HCT116 (cell line): ENCODE data around the gene MYL4. TPM values are rescaled to one million over a fixed set of nuclear protein-coding genes. Genes with fewer than 3 reads are reported as not detected.

ENCODE experiments used
- ATAC-seq: fragments of 200-7000 bp; cut with Tn5 transposase; 2 replicates; pipeline ENCODE4 v1.9.1; 2020; ENCODE audit warnings: mild to moderate bottlenecking, moderate library complexity
- BruUV-seq: library from RNA; stranded (reverse); fragments of 400-500 nt; replicated peaks from 2 replicates; lab custom pipeline; 2021; lab: Mats Ljungman, UMichigan
- CTCF ChIA-PET: fragments of 300-600 bp; sonication (Branson Sonifier 250); formaldehyde crosslinking; loops from one replicate; lab custom pipeline; 2021; ENCODE audit warnings: antibody characterized with exemption; lab: Charles Lee
- POLR2A ChIA-PET: fragments of 300-600, 350-600 bp; sonication (Branson Sonifier 250); formaldehyde crosslinking; loops from one replicate; lab custom pipeline; 2021; ENCODE audit warnings: antibody characterized with exemption; lab: Charles Lee
- RAD21 ChIA-PET, 2 experiments: fragments of 300-600 bp; sonication (Branson Sonifier 250); formaldehyde crosslinking; loops; one replicate each; lab custom pipeline; 2023; ENCODE audit warnings: low total read pairs in 2 of 2; ENCODE audit not compliant: uncharacterized antibody in 2 of 2, unreplicated experiment in 2 of 2, low non-redundant PET in 1 of 2; lab: Charles Lee
- DNase-seq: peaks from one replicate; pipeline ENCODE4 v3.0.0-alpha.2; 2010; ENCODE audit warnings: low read depth, low spot score
- H2AFZ ChIP-seq: fragments of 200-600 bp; shearing (Covaris generic), sonication (generic); 2 replicates; pipeline ENCODE4 v1.6.1; 2017; ENCODE audit warnings: low read depth, mixed run types, mixed read lengths, antibody characterized with exemption, low read length; ENCODE audit not compliant: poor library complexity, severe bottlenecking
- H3K27ac ChIP-seq: 2 replicates; pipeline ENCODE4 v1.5.1; 2012; ENCODE audit warnings: low read depth, low read length
- H3K27me3 ChIP-seq: fragments of 200-600 bp; sonication (generic); 2 replicates; pipeline ENCODE4 v1.6.1; 2016; ENCODE audit warnings: mixed run types, low read length, mixed read lengths; ENCODE audit not compliant: insufficient read depth
- H3K36me3 ChIP-seq, 2 experiments: fragments of 200-500 bp in 1 of 2; fragments of 200-600 bp in 1 of 2; sonication (Bioruptor generic) in 1 of 2; sonication (generic) in 1 of 2; 2 replicates each; pipeline versions ENCODE4 v1.5.1 to v1.6.1; 2014 to 2016; ENCODE audit warnings: low read length in 2 of 2, inconsistent platforms in 1 of 2, mixed read lengths in 1 of 2, mixed run types in 1 of 2; ENCODE audit not compliant: insufficient read depth in 2 of 2, control insufficient read depth in 1 of 2
- H3K4me1 ChIP-seq, 2 experiments: fragments of 200-600 bp in 1 of 2; sonication (generic) in 1 of 2; 2 replicates each; pipeline versions ENCODE4 v1.5.1 to v1.6.1; 2012 to 2017; ENCODE audit warnings: low read length in 2 of 2, inconsistent platforms in 1 of 2, mild to moderate bottlenecking in 1 of 2, mixed read lengths in 1 of 2, mixed run types in 1 of 2, moderate library complexity in 1 of 2; ENCODE audit not compliant: insufficient read depth in 2 of 2, control insufficient read depth in 1 of 2
- H3K4me2 ChIP-seq: fragments of 200-600 bp; sonication (generic); 2 replicates; pipeline ENCODE4 v1.6.1; 2017; ENCODE audit warnings: mixed run types, low read length, mixed read lengths
- H3K4me3 ChIP-seq, 2 experiments: fragments of 200-600 bp in 1 of 2; sonication (generic) in 1 of 2; replicated peaks in 1 of 2; 2 replicates each; pipeline ENCODE4 v1.5.1; 2011 to 2016; ENCODE audit warnings: low read length in 2 of 2, control low read depth in 1 of 2, low read depth in 1 of 2, mild to moderate bottlenecking in 1 of 2, mixed read lengths in 1 of 2, mixed run types in 1 of 2
- H3K79me2 ChIP-seq: fragments of 200-600 bp; sonication (generic); 2 replicates; pipeline ENCODE4 v1.6.1; 2017; ENCODE audit warnings: mild to moderate bottlenecking, mixed run types, low read length, moderate library complexity, mixed read lengths; ENCODE audit not compliant: insufficient read depth
- H3K9ac ChIP-seq: fragments of 200-600 bp; sonication (generic); 2 replicates; pipeline ENCODE4 v1.6.1; 2016; ENCODE audit warnings: low read length, mixed read lengths
- H3K9me2 ChIP-seq: fragments of 200-600 bp; sonication (generic), shearing (Covaris generic); 2 replicates; pipeline ENCODE4 v1.6.1; 2017; ENCODE audit warnings: mixed run types, mild to moderate bottlenecking, moderate library complexity; ENCODE audit not compliant: insufficient read depth
- H3K9me3 ChIP-seq, 2 experiments: fragments of 200-500 bp in 1 of 2; fragments of 200-600 bp in 1 of 2; sonication (Bioruptor generic) in 1 of 2; sonication (generic) in 1 of 2; 2 replicates each; pipeline ENCODE4 v1.6.1; 2014 to 2017; ENCODE audit warnings: low read length in 2 of 2, mixed read lengths in 2 of 2, inconsistent platforms in 1 of 2, low read depth in 1 of 2, mild to moderate bottlenecking in 1 of 2, mixed run types in 1 of 2, moderate library complexity in 1 of 2; ENCODE audit not compliant: control insufficient read depth in 1 of 2, insufficient read depth in 1 of 2
- H4K20me1 ChIP-seq: fragments of 200-600 bp; sonication (generic), shearing (Covaris generic); 2 replicates; pipeline ENCODE4 v1.6.1; 2017; ENCODE audit warnings: mixed run types, mild to moderate bottlenecking, moderate library complexity; ENCODE audit not compliant: insufficient read depth
- EGR1 ChIP-seq: IDR thresholded peaks from 2 replicates; pipeline ENCODE4 v1.6.1; 2012; ENCODE audit warnings: low read depth
- EZH2 ChIP-seq: fragments of 200-600 bp; sonication (generic); IDR thresholded peaks from 2 replicates; pipeline ENCODE4 v1.6.1; 2017; ENCODE audit warnings: antibody characterized with exemption, mixed run types
- EZH2phosphoT487 ChIP-seq: fragments of 200-600 bp; IDR thresholded peaks from 2 replicates; pipeline ENCODE4 v1.6.1; 2018; ENCODE audit warnings: antibody characterized with exemption, borderline replicate concordance
- JUND ChIP-seq: IDR thresholded peaks from 2 replicates; pipeline ENCODE4 v1.6.1; 2012
- SP1 ChIP-seq: IDR thresholded peaks from 2 replicates; pipeline ENCODE4 v1.6.1; 2012; ENCODE audit warnings: low read depth
- SRF ChIP-seq: IDR thresholded peaks from 2 replicates; pipeline ENCODE4 v1.6.1; 2012; ENCODE audit warnings: low read depth
- TCF7L2 ChIP-seq: IDR thresholded peaks from 2 replicates; pipeline ENCODE4 v1.7.0; 2011; ENCODE audit warnings: borderline replicate concordance, inconsistent platforms; ENCODE audit not compliant: insufficient read depth, insufficient read length; ENCODE audit errors: extremely low read depth
- YY1 ChIP-seq: IDR thresholded peaks from 2 replicates; pipeline ENCODE4 v1.6.1; 2011; ENCODE audit warnings: low read length, low read depth, moderate library complexity, mild to moderate bottlenecking; ENCODE audit not compliant: insufficient replicate concordance; ENCODE audit errors: extremely low read depth
- ZFX ChIP-seq: fragments of 450-650 bp; IDR thresholded peaks from 2 replicates; pipeline ENCODE4 v1.6.1; 2017
- ZNF274 ChIP-seq: fragments of 200-500 bp; sonication (Bioruptor generic); IDR thresholded peaks from 2 replicates; pipeline ENCODE4 v1.6.1; 2014; ENCODE audit warnings: mild to moderate bottlenecking, low read depth, low read length, inconsistent platforms
- intact Hi-C: fragments of 100-400 bp; cut with micrococcal nuclease; formaldehyde crosslinking; loops from 2 replicates; pipeline ENCODE4 v1.10.0; 2022
- total RNA-seq: library from RNA; stranded (reverse); gene quantifications from one replicate; pipeline ENCODE4 v1.2.1, GENCODE V29; 2021; ENCODE audit not compliant: unreplicated experiment
- TF ChIP-seq, protein P1 (sequence below): IDR thresholded peaks from 2 replicates; pipeline ENCODE4 v1.6.1; 2012
- TF ChIP-seq, protein P2 (sequence below): IDR thresholded peaks from 2 replicates; pipeline ENCODE4 v1.6.1; 2011; ENCODE audit warnings: mild to moderate bottlenecking, low read length, moderate library complexity; ENCODE audit not compliant: insufficient replicate concordance; ENCODE audit errors: extremely low read depth
- TF ChIP-seq, protein P3 (sequence below): IDR thresholded peaks from 2 replicates; pipeline ENCODE4 v1.6.1; 2012

MYL4 gene
- total RNA-seq, 1 experiment from 2014 or later: 0.32 TPM

DNA sequence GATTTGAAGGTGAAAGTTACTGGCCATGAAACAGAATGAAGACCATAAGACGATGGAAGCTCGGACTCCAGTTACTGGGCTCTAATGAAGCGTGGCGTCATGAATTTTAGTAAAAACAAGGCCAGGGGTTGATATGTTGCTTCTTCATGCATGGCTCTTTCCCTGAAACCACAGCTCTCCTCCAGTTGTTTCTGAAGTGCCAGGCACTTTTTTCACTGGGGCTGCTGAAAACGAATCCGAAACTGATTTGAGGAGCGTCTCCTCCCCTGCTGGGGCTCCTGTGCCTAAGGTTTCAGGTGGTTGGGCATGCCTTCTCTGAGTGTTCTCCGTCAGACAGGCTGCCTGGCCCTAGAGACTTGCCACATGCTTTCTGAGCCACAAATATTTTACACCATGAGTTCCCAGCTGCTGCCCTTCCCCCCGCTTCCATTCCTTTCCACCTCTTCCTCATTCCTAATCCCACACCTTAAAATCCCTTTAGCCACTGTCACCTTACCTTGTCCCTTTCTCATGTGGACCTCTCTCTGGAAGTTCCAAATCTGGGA, 3.7 kb upstream of the MYL4 start:
- peak; percentile 58 for ATAC-seq
- Histone ChIP-seq H3K9ac (no peak overlapping the region), H3K27ac (no peak overlapping the region), H3K36me3 (no peaks in the 10 kb centered on the region), H2AFZ (peak overlapping the region; percentile 40), H3K27me3 (no peaks in the 10 kb centered on the region), H3K4me2 (peak overlapping the region; percentile 12), H4K20me1 (no peaks in the 10 kb centered on the region), H3K9me2 (no peaks in the 10 kb centered on the region), H3K4me3 (no peak overlapping the region), H3K9me3 (no peaks in the 10 kb centered on the region), H3K79me2 (no peaks in the 10 kb centered on the region), H3K4me1 (peaks cover 9 to 16% of the 10 kb centered on the region in 2 experiments)
- ChIA-PET RAD21 (no interaction called here), CTCF (no interaction called here), POLR2A (no interaction called here)
- intact Hi-C loops: no loop called here
- no TSS peak for BruUV-seq
- TF ChIP-seq SP1: peak; percentile 23; the same call in 1 of the 2 replicates
- TF ChIP-seq, protein P1, sequence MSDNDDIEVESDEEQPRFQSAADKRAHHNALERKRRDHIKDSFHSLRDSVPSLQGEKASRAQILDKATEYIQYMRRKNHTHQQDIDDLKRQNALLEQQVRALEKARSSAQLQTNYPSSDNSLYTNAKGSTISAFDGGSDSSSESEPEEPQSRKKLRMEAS: peak; percentile 67
- no peak for TF ChIP-seq ZFX
- DNase-seq: no peak

DNA sequence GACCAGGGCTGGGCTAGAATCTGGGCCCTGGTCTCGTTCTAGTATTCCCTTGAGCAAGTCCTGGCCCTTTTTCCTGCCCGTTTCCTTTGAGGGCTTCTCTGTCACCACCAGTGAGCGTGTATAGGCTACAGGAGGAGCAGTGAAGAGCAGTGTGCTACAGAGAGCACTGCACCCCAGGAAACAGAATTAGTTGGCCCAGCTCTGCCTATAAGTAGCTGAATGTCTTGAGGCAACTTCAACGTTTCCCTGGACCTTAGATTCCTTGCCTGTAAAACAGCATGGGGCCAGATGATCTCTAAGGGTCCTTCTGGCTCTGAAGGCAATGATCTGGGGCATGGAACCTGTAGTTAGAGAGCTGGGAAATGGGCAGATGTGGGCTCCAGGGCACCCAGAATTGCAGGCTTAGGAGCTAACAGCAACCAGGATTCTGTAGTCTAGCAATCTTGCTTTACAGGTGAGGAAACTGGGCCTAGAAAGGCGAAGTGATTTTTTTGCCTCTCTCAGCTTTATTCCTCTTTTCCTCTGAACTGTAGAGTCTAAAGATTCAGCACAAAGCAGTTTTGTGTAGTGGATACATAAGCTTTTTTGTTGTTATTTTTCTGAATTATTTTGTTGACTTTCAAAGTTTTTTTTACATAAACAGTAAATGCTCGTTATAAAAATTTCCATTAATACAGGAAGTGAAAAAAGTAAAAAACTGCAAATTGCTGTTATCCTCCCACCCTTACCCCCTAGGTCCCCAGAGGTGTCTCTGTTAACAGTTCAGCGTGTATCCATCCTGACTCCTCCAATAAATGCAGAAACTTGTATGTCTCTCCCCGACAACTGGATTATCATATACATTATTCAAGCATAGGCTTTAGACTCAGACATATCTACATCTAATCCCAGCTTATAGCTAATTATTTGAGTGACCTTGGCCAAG, 1.7 kb upstream of the MYL4 start:
- Histone ChIP-seq H3K4me3 (no peak overlapping the region), H3K4me2 (no peak overlapping the region), H3K9ac (no peak overlapping the region), H3K4me1 (peaks cover 9 to 16% of the 10 kb centered on the region in 2 experiments), H2AFZ (no peak overlapping the region), H3K9me3 (no peaks in the 10 kb centered on the region), H3K79me2 (no peaks in the 10 kb centered on the region), H3K27me3 (no peaks in the 10 kb centered on the region), H3K36me3 (no peaks in the 10 kb centered on the region), H3K9me2 (no peaks in the 10 kb centered on the region), H3K27ac (no peak overlapping the region), H4K20me1 (no peaks in the 10 kb centered on the region)
- DNase-seq: no peak
- ATAC-seq: no peak
- BruUV-seq: no TSS peak
- CTCF ChIA-PET: no interaction called here
- RAD21 ChIA-PET: no interaction called here
- POLR2A ChIA-PET: no interaction called here
- intact Hi-C loops: no loop called here
- TF ChIP-seq SRF (no peak), ZNF274 (no peak), TCF7L2 (no peak), EGR1 (no peak), ZFX (no peak; the same call in 1 of the 2 replicates), YY1 (no peak), SP1 (no peak), JUND (no peak), EZH2 (no peak), EZH2phosphoT487 (no peak)
- TF ChIP-seq, protein P2, sequence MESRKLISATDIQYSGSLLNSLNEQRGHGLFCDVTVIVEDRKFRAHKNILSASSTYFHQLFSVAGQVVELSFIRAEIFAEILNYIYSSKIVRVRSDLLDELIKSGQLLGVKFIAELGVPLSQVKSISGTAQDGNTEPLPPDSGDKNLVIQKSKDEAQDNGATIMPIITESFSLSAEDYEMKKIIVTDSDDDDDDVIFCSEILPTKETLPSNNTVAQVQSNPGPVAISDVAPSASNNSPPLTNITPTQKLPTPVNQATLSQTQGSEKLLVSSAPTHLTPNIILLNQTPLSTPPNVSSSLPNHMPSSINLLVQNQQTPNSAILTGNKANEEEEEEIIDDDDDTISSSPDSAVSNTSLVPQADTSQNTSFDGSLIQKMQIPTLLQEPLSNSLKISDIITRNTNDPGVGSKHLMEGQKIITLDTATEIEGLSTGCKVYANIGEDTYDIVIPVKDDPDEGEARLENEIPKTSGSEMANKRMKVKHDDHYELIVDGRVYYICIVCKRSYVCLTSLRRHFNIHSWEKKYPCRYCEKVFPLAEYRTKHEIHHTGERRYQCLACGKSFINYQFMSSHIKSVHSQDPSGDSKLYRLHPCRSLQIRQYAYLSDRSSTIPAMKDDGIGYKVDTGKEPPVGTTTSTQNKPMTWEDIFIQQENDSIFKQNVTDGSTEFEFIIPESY: no peak
- TF ChIP-seq, protein P1: no peak
- TF ChIP-seq, protein P3, sequence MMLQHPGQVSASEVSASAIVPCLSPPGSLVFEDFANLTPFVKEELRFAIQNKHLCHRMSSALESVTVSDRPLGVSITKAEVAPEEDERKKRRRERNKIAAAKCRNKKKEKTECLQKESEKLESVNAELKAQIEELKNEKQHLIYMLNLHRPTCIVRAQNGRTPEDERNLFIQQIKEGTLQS: no peak
